Suprapubic skin (tissue), 3 donors: ENCODE results near the gene ATE1.

Experiments
- POLR2A ChIP-seq, 2 donors: fragments of 450-650 bp; IDR thresholded peaks; one replicate each; pipeline ENCODE4 v1.6.1; 2017; ENCODE audit warnings: antibody characterized with exemption in 2 of 2, mild to moderate bottlenecking in 2 of 2, moderate library complexity in 2 of 2
- TF ChIP-seq, protein P1 (sequence below), 2 donors: fragments of 200-600 bp in 1 of 2; fragments of 450-650 bp in 1 of 2; sonication (generic) in 1 of 2; IDR thresholded peaks; one replicate each; pipeline ENCODE4 v1.5.1; 2016 to 2019; ENCODE audit warnings: antibody characterized with exemption in 2 of 2, mild to moderate bottlenecking in 1 of 2, moderate library complexity in 1 of 2

DNA sequence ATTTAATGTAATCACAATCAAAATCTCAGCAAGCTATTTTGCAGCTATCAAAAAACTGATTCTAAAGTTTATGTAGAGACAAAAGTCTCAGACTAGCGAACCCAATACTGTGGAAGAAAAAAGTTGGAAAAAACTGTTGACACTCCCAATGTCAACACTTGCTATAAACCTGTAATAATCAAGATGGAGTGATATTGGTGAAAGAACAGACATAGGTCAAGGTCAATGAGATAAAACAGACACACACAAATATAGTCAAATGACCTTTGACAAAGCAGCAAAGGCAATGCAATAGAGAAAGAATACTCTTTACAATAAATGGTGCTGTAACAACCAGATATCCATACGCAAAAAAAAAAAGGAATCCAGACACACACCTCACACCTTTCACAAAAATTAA is 84.5 kb downstream of the ATE1 start:
- TF ChIP-seq, protein P1, sequence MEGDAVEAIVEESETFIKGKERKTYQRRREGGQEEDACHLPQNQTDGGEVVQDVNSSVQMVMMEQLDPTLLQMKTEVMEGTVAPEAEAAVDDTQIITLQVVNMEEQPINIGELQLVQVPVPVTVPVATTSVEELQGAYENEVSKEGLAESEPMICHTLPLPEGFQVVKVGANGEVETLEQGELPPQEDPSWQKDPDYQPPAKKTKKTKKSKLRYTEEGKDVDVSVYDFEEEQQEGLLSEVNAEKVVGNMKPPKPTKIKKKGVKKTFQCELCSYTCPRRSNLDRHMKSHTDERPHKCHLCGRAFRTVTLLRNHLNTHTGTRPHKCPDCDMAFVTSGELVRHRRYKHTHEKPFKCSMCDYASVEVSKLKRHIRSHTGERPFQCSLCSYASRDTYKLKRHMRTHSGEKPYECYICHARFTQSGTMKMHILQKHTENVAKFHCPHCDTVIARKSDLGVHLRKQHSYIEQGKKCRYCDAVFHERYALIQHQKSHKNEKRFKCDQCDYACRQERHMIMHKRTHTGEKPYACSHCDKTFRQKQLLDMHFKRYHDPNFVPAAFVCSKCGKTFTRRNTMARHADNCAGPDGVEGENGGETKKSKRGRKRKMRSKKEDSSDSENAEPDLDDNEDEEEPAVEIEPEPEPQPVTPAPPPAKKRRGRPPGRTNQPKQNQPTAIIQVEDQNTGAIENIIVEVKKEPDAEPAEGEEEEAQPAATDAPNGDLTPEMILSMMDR (IDR thresholded peaks at IDR 0.05) = no peak
- TF ChIP-seq POLR2A (IDR thresholded peaks at IDR 0.05) = no peak
